H9 (cell line): Measurements from ENCODE around the gene IQSEC1. TPM values are rescaled to one million over a fixed set of nuclear protein-coding genes. Genes with fewer than 3 reads are reported as not detected.

Source experiments
- DNase-seq: peaks from one replicate; pipeline ENCODE4 v3.0.0-alpha.2; 2017
- H2AFZ ChIP-seq: one replicate; pipeline ENCODE4 v1.6.1; 2013; ENCODE audit warnings: mild to moderate bottlenecking, low read length, control low read depth, moderate library complexity
- H2AK5ac ChIP-seq: 2 replicates; pipeline ENCODE4 v1.6.1; 2013; ENCODE audit warnings: low read length, control low read depth, mixed read lengths; ENCODE audit not compliant: insufficient read length
- H2BK120ac ChIP-seq: one replicate; pipeline ENCODE4 v1.6.1; 2013; ENCODE audit warnings: low read depth, mild to moderate bottlenecking, low read length, control low read depth, inconsistent platforms; ENCODE audit not compliant: poor library complexity, severe bottlenecking
- H2BK12ac ChIP-seq: 2 replicates; pipeline ENCODE4 v1.6.1; 2013; ENCODE audit warnings: low read length, control low read depth, mixed read lengths, low read depth; ENCODE audit not compliant: insufficient read length
- H2BK15ac ChIP-seq: 2 replicates; pipeline ENCODE4 v1.6.1; 2013; ENCODE audit warnings: low read depth, low read length, control low read depth
- H2BK20ac ChIP-seq: one replicate; pipeline ENCODE4 v1.6.1; 2013; ENCODE audit warnings: low read depth, mild to moderate bottlenecking, low read length, control low read depth, inconsistent platforms; ENCODE audit not compliant: poor library complexity, severe bottlenecking
- H2BK5ac ChIP-seq: 2 replicates; pipeline ENCODE4 v1.6.1; 2013; ENCODE audit warnings: low read length, control low read depth, mixed read lengths; ENCODE audit not compliant: insufficient read length
- H3K14ac ChIP-seq: 2 replicates; pipeline ENCODE4 v1.6.1; 2013; ENCODE audit warnings: low read length, control low read depth; ENCODE audit not compliant: insufficient read depth
- H3K18ac ChIP-seq: 2 replicates; pipeline ENCODE4 v1.6.1; 2013; ENCODE audit warnings: low read depth, mild to moderate bottlenecking, mixed read lengths, low read length, control low read depth; ENCODE audit not compliant: insufficient read length
- H3K23ac ChIP-seq: 2 replicates; pipeline ENCODE4 v1.6.1; 2013; ENCODE audit warnings: low read length, control low read depth, mixed read lengths, low read depth; ENCODE audit not compliant: insufficient read length
- H3K23me2 ChIP-seq: 2 replicates; pipeline ENCODE4 v1.6.1; 2013; ENCODE audit warnings: low read depth, mild to moderate bottlenecking, mixed read lengths, low read length, control low read depth; ENCODE audit not compliant: insufficient read length, poor library complexity, severe bottlenecking
- H3K27ac ChIP-seq: 2 replicates; pipeline ENCODE4 v1.5.1; 2013; ENCODE audit warnings: low read length, control low read depth, mixed read lengths, low read depth; ENCODE audit not compliant: insufficient read length
- H3K27me3 ChIP-seq: 2 replicates; pipeline ENCODE4 v1.6.1; 2013; ENCODE audit warnings: low read length, control low read depth, inconsistent platforms; ENCODE audit not compliant: insufficient read depth
- H3K4ac ChIP-seq: 2 replicates; pipeline ENCODE4 v1.6.1; 2013; ENCODE audit warnings: low read depth, mild to moderate bottlenecking, control low read depth, inconsistent platforms, low read length, moderate library complexity
- H3K4me1 ChIP-seq: 2 replicates; pipeline ENCODE4 v1.6.1; 2013; ENCODE audit warnings: low read length, control low read depth, inconsistent platforms; ENCODE audit not compliant: insufficient read depth
- H3K4me2 ChIP-seq: 2 replicates; pipeline ENCODE4 v1.6.1; 2013; ENCODE audit warnings: low read length, control low read depth, mixed read lengths; ENCODE audit not compliant: insufficient read length, insufficient read depth
- H3K56ac ChIP-seq: 2 replicates; pipeline ENCODE4 v1.6.1; 2013; ENCODE audit warnings: low read depth, mild to moderate bottlenecking, mixed read lengths, low read length, control low read depth; ENCODE audit not compliant: insufficient read length
- H3K79me1 ChIP-seq: 2 replicates; pipeline ENCODE4 v1.6.1; 2013; ENCODE audit warnings: low read depth, mild to moderate bottlenecking, moderate library complexity, low read length, control low read depth, inconsistent platforms; ENCODE audit not compliant: insufficient read depth, poor library complexity, severe bottlenecking
- H3K79me2 ChIP-seq: 2 replicates; pipeline ENCODE4 v1.6.1; 2013; ENCODE audit warnings: low read length, control low read depth, inconsistent platforms; ENCODE audit not compliant: insufficient read depth
- H3K9ac ChIP-seq: 2 replicates; pipeline ENCODE4 v1.6.1; 2013; ENCODE audit warnings: low read length, control low read depth, mixed read lengths; ENCODE audit not compliant: insufficient read length; ENCODE audit errors: extremely low read depth
- H3K9me3 ChIP-seq: one replicate; pipeline ENCODE4 v1.6.1; 2013; ENCODE audit warnings: low read depth, low read length, inconsistent platforms; ENCODE audit not compliant: control insufficient read depth
- H3T11ph ChIP-seq: one replicate; pipeline ENCODE4 v1.6.1; 2013; ENCODE audit warnings: mild to moderate bottlenecking, low read length, control low read depth, inconsistent platforms
- H4K20me1 ChIP-seq: one replicate; pipeline ENCODE4 v1.6.1; 2013; ENCODE audit not compliant: control insufficient read depth, insufficient read length, insufficient read depth
- H4K5ac ChIP-seq: 2 replicates; pipeline ENCODE4 v1.6.1; 2013; ENCODE audit warnings: low read depth, mild to moderate bottlenecking, mixed read lengths, low read length, control low read depth; ENCODE audit not compliant: insufficient read length
- H4K8ac ChIP-seq: replicated peaks from 2 replicates; pipeline ENCODE4 v1.6.1; 2013; ENCODE audit warnings: low read length, control low read depth, mixed read lengths, low read depth; ENCODE audit not compliant: insufficient read length
- H4K91ac ChIP-seq: 2 replicates; pipeline ENCODE4 v1.6.1; 2013; ENCODE audit warnings: low read depth, mild to moderate bottlenecking, moderate library complexity, mixed read lengths, low read length, control low read depth; ENCODE audit not compliant: insufficient read length
- H3K27ac Mint-ChIP-seq, 3 experiments: 2 replicates in 2 of 3; 3 replicates in 1 of 3; pipeline ENCODE4 v1.8.0; 2020 to 2021; ENCODE audit warnings: mixed read lengths in 3 of 3, mild to moderate bottlenecking in 1 of 3, moderate library complexity in 1 of 3
- H3K27me3 Mint-ChIP-seq: 2 replicates; pipeline ENCODE4 v1.8.0; 2021; ENCODE audit warnings: low read depth, mild to moderate bottlenecking, moderate library complexity, mixed read lengths
- H3K36me3 Mint-ChIP-seq, 3 experiments: 2 replicates in 2 of 3; 3 replicates in 1 of 3; pipeline ENCODE4 v1.8.0; 2020 to 2021; ENCODE audit warnings: low read depth in 3 of 3, mixed read lengths in 3 of 3; ENCODE audit not compliant: insufficient read depth in 1 of 3
- H3K4me1 Mint-ChIP-seq, 2 experiments: 2 replicates each; pipeline ENCODE4 v1.8.0; 2020; ENCODE audit warnings: mixed read lengths in 2 of 2
- H3K4me3 Mint-ChIP-seq, 2 experiments: 2 replicates in 1 of 2; 3 replicates in 1 of 2; pipeline ENCODE4 v1.8.0; 2020 to 2021; ENCODE audit warnings: mild to moderate bottlenecking in 2 of 2, mixed read lengths in 2 of 2, moderate library complexity in 1 of 2
- H3K9me3 Mint-ChIP-seq, 2 experiments: 2 replicates in 1 of 2; 3 replicates in 1 of 2; pipeline ENCODE4 v1.8.0; 2020; ENCODE audit warnings: mild to moderate bottlenecking in 2 of 2, mixed read lengths in 2 of 2, moderate library complexity in 1 of 2
- WGBS: extraction: QIAGEN DNeasy Blood & Tissue Kit; methylation state at CpG from one replicate; pipeline ENCODE4 v1.1.7; 2013; ENCODE audit warnings: missing lambda C conversion rate, low lambda C conversion rate, mixed read lengths; ENCODE audit not compliant: insufficient read length; ENCODE audit errors: extremely low coverage; 5-methylcytosine and 5-hydroxymethylcytosine counted together
- total RNA-seq: library from RNA; stranded (reverse); gene quantifications from 2 replicates; pipeline ENCODE4 v1.2.1, GENCODE V29; 2021
- TF ChIP-seq, protein P1 (sequence below): fragments of 200-600 bp; sonication (generic); conservative IDR thresholded peaks from 3 replicates; pipeline ENCODE4 v1.8.0; 2021; ENCODE audit warnings: antibody characterized with exemption, mild to moderate bottlenecking

IQSEC1 gene
- total RNA-seq, 1 experiment from 2014 or later = 19.1 TPM

DNA sequence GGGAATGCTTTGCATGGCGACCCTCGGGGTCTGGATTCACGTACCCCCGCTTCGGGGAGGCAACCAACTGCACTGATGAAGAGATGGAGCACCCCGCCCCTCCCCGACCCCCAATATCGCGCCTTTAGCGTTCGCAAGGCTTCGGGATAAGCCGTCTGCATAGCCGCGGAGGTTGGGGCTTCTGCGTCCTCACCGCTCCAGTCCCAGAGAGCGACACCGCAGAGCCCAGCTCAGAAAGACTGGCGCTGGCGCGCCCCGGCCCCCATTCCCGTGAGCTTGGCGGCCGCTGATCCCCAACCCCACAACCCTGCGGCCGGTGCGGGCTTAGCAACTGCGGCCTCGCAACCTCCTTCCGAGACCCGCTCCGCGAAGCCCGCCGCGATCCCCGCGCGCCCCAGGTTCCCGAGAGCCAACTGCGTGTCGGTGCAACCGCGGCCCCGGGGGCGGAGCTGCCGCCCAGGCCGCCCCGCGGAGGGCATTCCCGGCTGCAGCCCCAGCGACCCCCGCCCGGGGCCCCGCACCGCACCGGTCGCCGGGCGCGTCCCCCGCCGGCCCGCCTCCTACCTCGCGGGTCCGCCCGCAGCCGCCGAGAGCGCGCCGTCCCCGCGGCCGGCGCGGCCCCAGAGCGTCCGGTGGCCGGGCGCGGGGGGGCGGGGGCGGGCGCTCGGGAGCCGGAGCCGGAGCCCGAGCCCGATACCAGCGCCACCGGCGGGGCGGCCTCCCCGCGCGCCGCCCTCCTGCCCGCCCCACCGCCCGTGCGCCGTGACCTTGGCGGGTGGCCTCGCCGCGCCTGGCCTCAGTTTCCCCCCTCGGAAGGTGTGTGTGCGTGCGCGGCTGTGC lies 79.5 kb downstream of the IQSEC1 start:
- Histone ChIP-seq H3K27ac (no peak overlapping the region), H3K9ac (peak overlapping the region; percentile 2), H2BK120ac (no peak overlapping the region), H3K23me2 (peaks cover 11% of the 10 kb centered on the region), H3K18ac (peak overlapping the region; percentile 25), H4K8ac (no peak overlapping the region), H3K79me1 (no peaks in the 10 kb centered on the region), H3K4me1 (0 out of 2 replicates have a peak, but pooled peaks cover 3% of the 10 kb centered on the region), H3T11ph (no peak overlapping the region), H4K91ac (no peak overlapping the region), H2BK20ac (no peak overlapping the region), H2AFZ (no peak overlapping the region), H2BK12ac (no peak overlapping the region), H3K79me2 (no peaks in the 10 kb centered on the region), H2BK5ac (no peak overlapping the region), H2BK15ac (no peak overlapping the region), H3K56ac (no peak overlapping the region), H3K27me3 (no peaks in the 10 kb centered on the region; the same call in 1 of the 2 replicates), H2AK5ac (no peak overlapping the region), H3K4me2 (peak overlapping the region; percentile 51), H4K5ac (no peak overlapping the region), H3K23ac (no peak overlapping the region), H3K14ac (peak overlapping the region; percentile 58), H3K9me3 (no peaks in the 10 kb centered on the region), H3K4ac (no peak overlapping the region), H4K20me1 (no peaks in the 10 kb centered on the region)
- Mint-ChIP-seq H3K4me1 (peaks cover 10 to 14% of the 10 kb centered on the region in 2 experiments), H3K4me3 (peak overlapping the region; percentile 81 to 90), H3K36me3 (no peaks in the 10 kb centered on the region; a peak in 1 of 7 replicates), H3K27ac (no peak overlapping the region), H3K27me3 (peaks cover 50% of the 10 kb centered on the region), H3K9me3 (no peaks in the 10 kb centered on the region)
- TF ChIP-seq, protein P1, sequence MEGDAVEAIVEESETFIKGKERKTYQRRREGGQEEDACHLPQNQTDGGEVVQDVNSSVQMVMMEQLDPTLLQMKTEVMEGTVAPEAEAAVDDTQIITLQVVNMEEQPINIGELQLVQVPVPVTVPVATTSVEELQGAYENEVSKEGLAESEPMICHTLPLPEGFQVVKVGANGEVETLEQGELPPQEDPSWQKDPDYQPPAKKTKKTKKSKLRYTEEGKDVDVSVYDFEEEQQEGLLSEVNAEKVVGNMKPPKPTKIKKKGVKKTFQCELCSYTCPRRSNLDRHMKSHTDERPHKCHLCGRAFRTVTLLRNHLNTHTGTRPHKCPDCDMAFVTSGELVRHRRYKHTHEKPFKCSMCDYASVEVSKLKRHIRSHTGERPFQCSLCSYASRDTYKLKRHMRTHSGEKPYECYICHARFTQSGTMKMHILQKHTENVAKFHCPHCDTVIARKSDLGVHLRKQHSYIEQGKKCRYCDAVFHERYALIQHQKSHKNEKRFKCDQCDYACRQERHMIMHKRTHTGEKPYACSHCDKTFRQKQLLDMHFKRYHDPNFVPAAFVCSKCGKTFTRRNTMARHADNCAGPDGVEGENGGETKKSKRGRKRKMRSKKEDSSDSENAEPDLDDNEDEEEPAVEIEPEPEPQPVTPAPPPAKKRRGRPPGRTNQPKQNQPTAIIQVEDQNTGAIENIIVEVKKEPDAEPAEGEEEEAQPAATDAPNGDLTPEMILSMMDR = no peak
- peak; percentile 55 for DNase-seq
- no CpG with 5 or more reads among the region's 114 CpGs for WGBS
